Upper lobe of left lung (tissue), 6 donors: ENCODE data around the gene CCDC38. TPM values are rescaled to one million over a fixed set of nuclear protein-coding genes. Genes with fewer than 3 reads are reported as not detected.

Experiments used
- ATAC-seq, 2 donors: fragments of 200-7000 bp; cut with Tn5 transposase; one replicate each; pipeline ENCODE4 v1.9.1; 2022; ENCODE audit warnings: mild to moderate bottlenecking in 2 of 2, moderate library complexity in 2 of 2; ENCODE audit not compliant: low FRiP score in 2 of 2
- DNase-seq, 2 donors: peaks; one replicate each; pipeline ENCODE4 v3.0.0-alpha.2; 2019 to 2020
- H3K27ac ChIP-seq, 4 donors: fragments of 200-600 bp; sonication (generic); one replicate each; pipeline ENCODE4 v1.5.1; 2016 to 2019
- H3K27me3 ChIP-seq, 4 donors: fragments of 200-600 bp; sonication (generic); one replicate each; pipeline ENCODE4 v1.5.1; 2017 to 2019
- H3K36me3 ChIP-seq, 4 donors: fragments of 200-600 bp; sonication (generic); one replicate each; pipeline ENCODE4 v1.5.1; 2016 to 2019
- H3K4me1 ChIP-seq, 4 donors: fragments of 200-600 bp; sonication (generic); one replicate each; pipeline ENCODE4 v1.5.1; 2018 to 2019
- H3K4me3 ChIP-seq, 4 donors: fragments of 200-600 bp; sonication (generic); one replicate each; pipeline ENCODE4 v1.5.1; 2017 to 2019; ENCODE audit warnings: mild to moderate bottlenecking in 2 of 4, moderate library complexity in 1 of 4
- H3K9me3 ChIP-seq, 4 donors: fragments of 200-600 bp; sonication (generic); one replicate each; pipeline ENCODE4 v1.5.1; 2018 to 2019
- CTCF ChIP-seq, 6 experiments: fragments of 450-650 bp in 4 of 6; fragments of 200-600 bp in 2 of 6; sonication (generic) in 2 of 6; IDR thresholded peaks; one replicate each; pipeline ENCODE4 v1.5.1; 2016 to 2019; ENCODE audit warnings: antibody characterized with exemption in 6 of 6
- EP300 ChIP-seq, 4 donors: sonication (generic); formaldehyde crosslinking; IDR thresholded peaks; one replicate each; pipeline ENCODE4 v1.5.1; 2017; ENCODE audit warnings: antibody characterized with exemption in 4 of 4, control low read depth in 2 of 4
- POLR2A ChIP-seq, 4 donors: fragments of 450-650 bp; IDR thresholded peaks; one replicate each; pipeline ENCODE4 v1.5.1; 2016 to 2017; ENCODE audit warnings: antibody characterized with exemption in 4 of 4, mild to moderate bottlenecking in 2 of 4
- POLR2AphosphoS5 ChIP-seq, 2 donors: sonication (generic); formaldehyde crosslinking; IDR thresholded peaks; one replicate each; pipeline ENCODE4 v1.5.1; 2017; ENCODE audit warnings: antibody characterized with exemption in 2 of 2
- WGBS, 2 donors: methylation state at CpG; one replicate each; pipeline ENCODE4 v1.1.5; 2017 to 2018; 5-methylcytosine and 5-hydroxymethylcytosine counted together
- total RNA-seq, 6 donors: library from RNA; depleted of rRNA in 4 of 6; stranded (reverse); fragments of >200 nt in 4 of 6; gene quantifications; one replicate each; pipeline versions ENCODE4 v1.1.0 to v1.2.1, GENCODE V29; 2016 to 2021
- donor health status: DM: no; HTN: no; CAD: no; lungs with moderate emphysema.
- donor health status: DM: no; HTN: yes; CAD: no; lungs with severe emphysema.

The CCDC38 gene
- total RNA-seq, 6 donors from 2014 or later = 0.13 to 0.14 TPM; not detected in 4

GRCh38 chr12:95986635-95987570, 44.5 kb upstream of the CCDC38 start:
- DNase-seq = no peak
- 81 to 82% methylated on average over 14 of the region's 14 CpGs for WGBS, 2 donors
- no peak overlapping the region for H3K27ac ChIP-seq
- H3K4me3 ChIP-seq = no peak overlapping the region
- ATAC-seq = no peak
- H3K36me3 ChIP-seq = no peaks in the 10 kb centered on the region
- H3K27me3 ChIP-seq = no peaks in the 10 kb centered on the region
- no peaks in the 10 kb centered on the region for H3K4me1 ChIP-seq
- TF ChIP-seq EP300 (IDR thresholded peaks at IDR 0.05) = no peak
- no peak for TF ChIP-seq POLR2AphosphoS5 (IDR thresholded peaks at IDR 0.05)
- no peak for TF ChIP-seq POLR2A (IDR thresholded peaks at IDR 0.05)
- TF ChIP-seq CTCF (IDR thresholded peaks at IDR 0.05) = no peak
- no peaks in the 10 kb centered on the region for H3K9me3 ChIP-seq

- no peak for ATAC-seq
These were observed 42.3 kb upstream of the CCDC38 start for GRCh38 chr12:95984682-95985081.

GRCh38 chr12:95982602-95983001, 40.2 kb upstream of the CCDC38 start:
- H3K4me1 ChIP-seq = no peaks in the 10 kb centered on the region
- H3K9me3 ChIP-seq = no peaks in the 10 kb centered on the region
- no peak overlapping the region for H3K27ac ChIP-seq
- peaks cover 0 to 3% (median 0%) of the 10 kb centered on the region in 4 donors for H3K36me3 ChIP-seq
- 82 to 89% methylated on average over 1 of the region's 1 CpG for WGBS, 2 donors
- no peak for ATAC-seq
- no peak for DNase-seq
- H3K4me3 ChIP-seq = no peak overlapping the region
- no peaks in the 10 kb centered on the region for H3K27me3 ChIP-seq
- TF ChIP-seq POLR2AphosphoS5 (IDR thresholded peaks at IDR 0.05) (no peak), CTCF (IDR thresholded peaks at IDR 0.05) (no peak), EP300 (IDR thresholded peaks at IDR 0.05) (no peak), POLR2A (IDR thresholded peaks at IDR 0.05) (no peak)

More at GRCh38 chr12:95984682-95985081, 42.3 kb upstream of the CCDC38 start:
- Histone ChIP-seq H3K27me3 (no peaks in the 10 kb centered on the region), H3K27ac (no peak overlapping the region), H3K9me3 (no peaks in the 10 kb centered on the region), H3K4me3 (no peak overlapping the region), H3K4me1 (no peaks in the 10 kb centered on the region), H3K36me3 (peaks cover 0 to 3% (median 0%) of the 10 kb centered on the region in 4 donors)
- TF ChIP-seq EP300 (IDR thresholded peaks at IDR 0.05) (no peak), POLR2A (IDR thresholded peaks at IDR 0.05) (no peak), CTCF (IDR thresholded peaks at IDR 0.05) (no peak), POLR2AphosphoS5 (IDR thresholded peaks at IDR 0.05) (no peak)
- no peak for DNase-seq
- WGBS, 2 donors = 82 to 91% methylated on average over 1 of the region's 1 CpG

- ATAC-seq (no peak), DNase-seq (no peak)
- H3K36me3 ChIP-seq = peaks cover 0 to 3% (median 0%) of the 10 kb centered on the region in 4 donors
- no peaks in the 10 kb centered on the region for H3K9me3 ChIP-seq
- H3K27me3 ChIP-seq = no peaks in the 10 kb centered on the region
- H3K27ac ChIP-seq = no peak overlapping the region
- no peak for TF ChIP-seq CTCF (IDR thresholded peaks at IDR 0.05)
- no peak for TF ChIP-seq EP300 (IDR thresholded peaks at IDR 0.05)
- TF ChIP-seq POLR2A (IDR thresholded peaks at IDR 0.05) = no peak
- H3K4me1 ChIP-seq = no peaks in the 10 kb centered on the region
- no peak overlapping the region for H3K4me3 ChIP-seq
- WGBS, 2 donors = 90 to 95% methylated on average over 5 of the region's 5 CpGs
These were observed 38.0 kb upstream of the CCDC38 start for GRCh38 chr12:95980437-95980836.
